Lung (tissue), 12 donors: ENCODE measurements around the gene ADGRA3. TPM values are rescaled to one million over a fixed set of nuclear protein-coding genes. Genes with fewer than 3 reads are reported as not detected.

ENCODE experiments used
- ATAC-seq: fragments of 200-7000 bp; cut with Tn5 transposase; one replicate; pipeline ENCODE4 v1.9.1; 2020; ENCODE audit warnings: moderate number of reproducible peaks; ENCODE audit not compliant: insufficient read depth, low FRiP score
- DNase-seq, 3 donors: peaks; one replicate each; pipeline ENCODE4 v3.0.0-alpha.2; 2013 to 2017
- H3K27ac ChIP-seq, 2 donors: one replicate each; pipeline ENCODE4 v1.5.1; 2013; ENCODE audit warnings: mild to moderate bottlenecking in 2 of 2, moderate library complexity in 2 of 2, control low read depth in 1 of 2, inconsistent platforms in 1 of 2, low read depth in 1 of 2, low read length in 1 of 2
- H3K27me3 ChIP-seq, 3 donors: one replicate each; pipeline ENCODE4 v1.5.1; 2013; ENCODE audit warnings: low read length in 2 of 3; ENCODE audit not compliant: control insufficient read depth in 3 of 3, insufficient read depth in 3 of 3
- H3K36me3 ChIP-seq, 4 donors: one replicate each; pipeline ENCODE4 v1.5.1; 2013; ENCODE audit warnings: low read length in 4 of 4, mild to moderate bottlenecking in 1 of 4, moderate library complexity in 1 of 4; ENCODE audit not compliant: control insufficient read depth in 4 of 4, insufficient read depth in 4 of 4
- H3K4me1 ChIP-seq, 5 donors: one replicate each; pipeline ENCODE4 v1.5.1; 2013; ENCODE audit warnings: low read length in 5 of 5, mild to moderate bottlenecking in 2 of 5, moderate library complexity in 1 of 5; ENCODE audit not compliant: control insufficient read depth in 5 of 5, insufficient read depth in 5 of 5
- H3K4me3 ChIP-seq: one replicate; pipeline ENCODE4 v1.5.1; 2013; ENCODE audit warnings: mild to moderate bottlenecking, control low read depth, moderate library complexity
- H3K9ac ChIP-seq, 2 donors: one replicate each; pipeline ENCODE4 v1.5.1; 2013; ENCODE audit warnings: low read length in 2 of 2, control low read depth in 1 of 2; ENCODE audit not compliant: insufficient read depth in 1 of 2
- H3K9me3 ChIP-seq, 4 donors: one replicate each; pipeline ENCODE4 v1.5.1; 2013; ENCODE audit warnings: low read length in 3 of 4, mild to moderate bottlenecking in 1 of 4, moderate library complexity in 1 of 4; ENCODE audit not compliant: control insufficient read depth in 4 of 4, insufficient read depth in 3 of 4
- WGBS, 2 donors: extraction: QIAGEN DNeasy Blood & Tissue Kit; methylation state at CpG; one replicate each; pipeline ENCODE4 v1.1.7; 2013; 5-methylcytosine and 5-hydroxymethylcytosine counted together
- polyA plus RNA-seq, 2 donors: library from polyadenylated mRNA; stranded (reverse); fragments of 200-250 nt; gene quantifications; one replicate each; pipeline ENCODE4 v1.2.1, GENCODE V29; 2013
- total RNA-seq, 2 donors: library from RNA; depleted of rRNA in 1 of 2; stranded (reverse); fragments of >200 nt in 1 of 2; gene quantifications; one replicate each; pipeline ENCODE4 v1.2.1, GENCODE V29; 2014 to 2021
- TF ChIP-seq, protein P1 (sequence below): IDR thresholded peaks from 2 replicates; pipeline ENCODE4 v1.5.1; 2012; ENCODE audit warnings: mild to moderate bottlenecking; ENCODE audit errors: control extremely low read depth, extremely low read depth
- donor health status: control.
- donor health status: control.
- donor health status: Bipolar disorder and iron deficiency.
- donor health status: healthy.
- donor health status: DM: yes; HTN: yes; CAD: no.

ADGRA3 gene
- total and polyA plus RNA-seq, 4 donors = 6.6 to 62.8 (median 11.9) TPM

DNA sequence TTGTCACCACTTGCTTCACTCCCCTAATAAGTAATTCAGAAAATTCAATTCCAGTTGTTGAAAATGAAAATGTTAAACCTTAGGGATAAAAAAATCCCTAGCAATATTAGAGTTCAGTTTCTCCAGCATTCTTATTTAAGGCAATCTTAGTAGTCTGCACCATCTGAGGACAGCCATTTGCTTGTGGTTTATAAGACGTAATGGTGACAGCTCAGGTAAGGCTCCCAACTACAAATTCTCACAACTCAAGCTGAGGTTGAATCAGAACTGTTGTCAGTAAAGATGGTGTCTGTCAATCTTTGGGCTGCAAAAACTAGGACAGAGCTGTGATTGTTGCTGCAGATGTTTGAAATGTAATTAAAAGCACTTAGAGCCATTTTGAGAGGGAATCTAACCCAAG lies 16.3 kb upstream of the ADGRA3 start:
- Histone ChIP-seq H3K9me3 (peaks cover 0 to 15% (median 5%) of the 10 kb centered on the region in 4 donors), H3K27ac (no peak overlapping the region), H3K4me3 (no peak overlapping the region), H3K27me3 (no peaks in the 10 kb centered on the region), H3K36me3 (no peaks in the 10 kb centered on the region), H3K9ac (no peak overlapping the region), H3K4me1 (peaks cover 0 to 14% (median 0%) of the 10 kb centered on the region in 5 donors)
- TF ChIP-seq, protein P1, sequence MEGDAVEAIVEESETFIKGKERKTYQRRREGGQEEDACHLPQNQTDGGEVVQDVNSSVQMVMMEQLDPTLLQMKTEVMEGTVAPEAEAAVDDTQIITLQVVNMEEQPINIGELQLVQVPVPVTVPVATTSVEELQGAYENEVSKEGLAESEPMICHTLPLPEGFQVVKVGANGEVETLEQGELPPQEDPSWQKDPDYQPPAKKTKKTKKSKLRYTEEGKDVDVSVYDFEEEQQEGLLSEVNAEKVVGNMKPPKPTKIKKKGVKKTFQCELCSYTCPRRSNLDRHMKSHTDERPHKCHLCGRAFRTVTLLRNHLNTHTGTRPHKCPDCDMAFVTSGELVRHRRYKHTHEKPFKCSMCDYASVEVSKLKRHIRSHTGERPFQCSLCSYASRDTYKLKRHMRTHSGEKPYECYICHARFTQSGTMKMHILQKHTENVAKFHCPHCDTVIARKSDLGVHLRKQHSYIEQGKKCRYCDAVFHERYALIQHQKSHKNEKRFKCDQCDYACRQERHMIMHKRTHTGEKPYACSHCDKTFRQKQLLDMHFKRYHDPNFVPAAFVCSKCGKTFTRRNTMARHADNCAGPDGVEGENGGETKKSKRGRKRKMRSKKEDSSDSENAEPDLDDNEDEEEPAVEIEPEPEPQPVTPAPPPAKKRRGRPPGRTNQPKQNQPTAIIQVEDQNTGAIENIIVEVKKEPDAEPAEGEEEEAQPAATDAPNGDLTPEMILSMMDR = no peak
- ATAC-seq = no peak
- 68 to 75% methylated on average over 1 of the region's 1 CpG for WGBS, 2 donors
- no peak for DNase-seq

DNA sequence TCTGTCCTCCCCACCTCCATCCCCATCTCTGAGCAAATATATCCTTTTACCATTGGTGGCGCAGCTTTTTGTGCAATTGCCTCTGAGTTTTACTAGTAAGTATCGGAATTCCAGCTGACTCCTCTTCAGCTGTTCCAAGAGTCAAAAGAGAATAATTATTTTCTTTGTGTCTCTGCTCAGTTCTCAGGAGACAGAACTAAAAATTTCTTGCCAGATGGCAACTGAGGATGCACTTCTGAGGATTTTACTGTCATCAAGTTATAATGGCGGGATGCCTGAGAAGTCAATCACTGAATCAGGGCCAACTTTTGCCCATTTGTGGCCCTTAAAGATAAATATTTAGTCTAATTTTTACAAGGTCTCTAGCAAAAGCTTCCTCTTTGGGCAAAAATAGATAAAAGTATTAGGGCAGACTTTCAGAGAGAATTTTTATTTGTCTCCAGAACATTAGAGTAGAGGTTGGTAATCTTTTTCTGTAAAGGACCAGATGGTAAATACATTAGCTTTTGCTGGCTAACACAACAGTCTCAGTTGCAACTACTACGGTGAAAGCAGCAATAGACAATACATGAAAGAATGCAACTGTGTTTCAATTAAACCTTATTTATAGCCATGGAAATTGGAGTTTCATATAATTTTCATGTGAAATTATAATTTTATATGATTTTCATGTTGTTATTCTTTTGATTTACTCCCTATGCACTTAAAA lies 15.6 kb upstream of the ADGRA3 start:
- TF ChIP-seq, protein P1 = no peak
- peak; percentile 52 to 77 (median 67) for DNase-seq
- no peaks in the 10 kb centered on the region for H3K36me3 ChIP-seq

DNA sequence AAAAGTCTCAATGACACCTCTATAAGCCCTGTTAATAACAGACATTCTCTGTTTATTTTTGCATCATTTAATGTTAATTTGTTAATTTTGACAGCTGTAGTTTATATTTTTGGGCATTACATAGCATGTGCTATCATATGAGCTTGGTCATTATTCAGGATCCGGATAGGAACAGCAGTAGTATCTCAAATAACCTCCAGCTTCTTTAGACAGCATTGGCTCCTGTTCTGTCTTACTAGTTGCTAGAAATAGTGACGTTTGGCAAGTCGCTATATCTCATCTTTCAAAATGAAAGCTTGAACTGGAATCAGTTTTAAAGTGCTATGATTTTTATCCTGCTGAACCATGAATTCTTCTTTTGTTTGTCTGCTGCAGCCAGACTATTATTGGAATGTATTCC lies 9.0 kb upstream of the ADGRA3 start:
- ATAC-seq (no peak), DNase-seq (no peak)
- Histone ChIP-seq H3K36me3 (no peaks in the 10 kb centered on the region), H3K4me3 (no peak overlapping the region), H3K27me3 (no peaks in the 10 kb centered on the region), H3K9me3 (no peaks in the 10 kb centered on the region), H3K4me1 (no peaks in the 10 kb centered on the region), H3K27ac (no peak overlapping the region), H3K9ac (no peak overlapping the region)
- WGBS, 2 donors = 67 to 73% methylated on average over 3 of the region's 3 CpGs
- TF ChIP-seq, protein P1 = no peak

More for the DNA sequence above, 15.6 kb upstream of the ADGRA3 start:
- no peak for ATAC-seq
- Histone ChIP-seq H3K4me1 (peaks cover 0 to 14% (median 0%) of the 10 kb centered on the region in 5 donors), H3K4me3 (no peak overlapping the region), H3K27ac (no peak overlapping the region), H3K9ac (no peak overlapping the region), H3K27me3 (no peaks in the 10 kb centered on the region), H3K9me3 (peaks cover 0 to 15% (median 5%) of the 10 kb centered on the region in 4 donors)
- 67 to 72% methylated on average over 4 of the region's 4 CpGs for WGBS, 2 donors
